ENCODE results near the gene POLE4. TPM values are rescaled to one million over a fixed set of nuclear protein-coding genes. Genes with fewer than 3 reads are reported as not detected.

POLE4 gene
- polyA plus RNA-seq, 2 donors: 21.3 to 30.9 TPM

DNA sequence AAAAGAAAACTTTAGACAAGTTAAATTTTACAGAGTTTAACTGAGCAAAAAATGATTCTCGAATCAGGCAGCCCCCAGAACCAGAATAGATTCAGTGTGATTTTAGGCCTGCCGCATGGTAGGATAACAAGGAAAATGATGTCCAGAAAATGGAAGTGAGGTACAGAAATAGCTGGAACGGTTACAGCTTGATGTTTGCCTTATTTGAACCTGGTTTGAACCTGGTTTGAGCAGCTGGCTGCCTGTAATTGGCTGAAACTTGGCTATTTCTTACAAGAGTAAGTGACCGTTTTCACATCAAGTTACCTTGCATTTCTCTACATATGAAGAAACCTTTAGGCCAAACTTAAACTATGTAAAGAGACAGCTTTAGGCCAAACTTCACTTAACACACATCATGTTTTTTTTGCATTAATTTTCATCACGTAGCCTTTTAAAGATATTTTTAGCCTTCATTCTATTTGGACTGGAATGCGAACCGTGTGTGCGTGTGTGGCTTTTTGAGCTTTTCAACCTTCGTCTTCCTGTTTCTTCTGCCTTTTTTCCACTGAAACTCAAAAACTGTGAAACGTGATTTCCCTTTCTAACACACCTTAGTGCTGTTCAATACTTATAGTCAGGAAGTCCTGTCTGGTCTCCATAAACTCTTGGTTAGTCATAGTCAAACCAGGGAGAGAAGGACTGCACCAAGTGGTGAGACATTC is 4.5 kb upstream of the POLE4 start:
- H3K4me1 ChIP-seq (ENCODE audit: control insufficient read depth in 2 of 2, insufficient read depth in 2 of 2, low read length in 1 of 2): peaks cover 0 to 3% of the 10 kb centered on the region in 2 donors
- WGBS, 2 donors: 83 to 89% methylated on average over 10 of the region's 10 CpGs
- no peaks in the 10 kb centered on the region for H3K27me3 ChIP-seq (ENCODE audit: control insufficient read depth in 1 of 2, insufficient read depth in 2 of 2, low read length in 2 of 2)
- H3K9me3 ChIP-seq (ENCODE audit: control insufficient read depth in 2 of 2, insufficient read depth in 1 of 2, low read depth in 1 of 2, low read length in 1 of 2): peaks cover 0 to 3% of the 10 kb centered on the region in 2 donors
- H3K4me3 ChIP-seq (ENCODE audit: low read depth in 1 of 2, low read length in 2 of 2): no peak overlapping the region
- H3K27ac ChIP-seq (ENCODE audit: low read depth in 2 of 2, low read length in 1 of 2): no peak overlapping the region
- H3K36me3 ChIP-seq (ENCODE audit: control insufficient read depth in 2 of 2, insufficient read depth in 2 of 2, low read length in 1 of 2): no peaks in the 10 kb centered on the region

- Histone ChIP-seq H3K36me3 (ENCODE audit: control insufficient read depth in 2 of 2, insufficient read depth in 2 of 2, low read length in 1 of 2) (no peaks in the 10 kb centered on the region), H3K27ac (ENCODE audit: low read depth in 2 of 2, low read length in 1 of 2) (no peak overlapping the region), H3K27me3 (ENCODE audit: control insufficient read depth in 1 of 2, insufficient read depth in 2 of 2, low read length in 2 of 2) (no peaks in the 10 kb centered on the region), H3K4me1 (ENCODE audit: control insufficient read depth in 2 of 2, insufficient read depth in 2 of 2, low read length in 1 of 2) (peaks cover 4 to 9% of the 10 kb centered on the region in 2 donors), H3K4me3 (ENCODE audit: low read depth in 1 of 2, low read length in 2 of 2) (no peak overlapping the region), H3K9me3 (ENCODE audit: control insufficient read depth in 2 of 2, insufficient read depth in 1 of 2, low read depth in 1 of 2, low read length in 1 of 2) (peaks cover 0 to 3% of the 10 kb centered on the region in 2 donors)
- WGBS, 2 donors: 77 to 78% methylated on average over 4 of the region's 4 CpGs
Observed at GRCh38 chr2:74954500-74954874, 4.0 kb upstream of the POLE4 start.

DNA sequence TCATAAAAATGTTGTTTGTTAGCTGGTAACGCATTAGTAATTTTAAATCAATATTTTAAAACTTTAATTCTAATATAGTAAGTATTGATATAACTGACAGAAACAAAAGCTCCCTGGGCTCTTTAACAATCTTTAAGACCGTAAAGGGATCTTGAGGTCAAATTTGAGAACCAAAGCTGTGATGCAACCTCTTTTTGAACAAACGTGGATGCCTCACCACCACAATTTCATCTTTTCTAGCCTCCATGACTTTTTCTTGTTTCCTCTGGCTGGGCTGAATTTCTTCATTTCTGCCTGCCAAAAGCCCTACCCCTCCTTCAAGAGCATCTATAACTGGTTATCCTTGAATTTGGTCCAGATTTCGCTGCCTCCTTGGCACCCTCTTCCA is 563 bp upstream of the POLE4 start:
- Histone ChIP-seq H3K9me3 (ENCODE audit: control insufficient read depth in 2 of 2, insufficient read depth in 1 of 2, low read depth in 1 of 2, low read length in 1 of 2) (no peaks in the 10 kb centered on the region), H3K4me1 (ENCODE audit: control insufficient read depth in 2 of 2, insufficient read depth in 2 of 2, low read length in 1 of 2) (peaks cover 4 to 9% of the 10 kb centered on the region in 2 donors), H3K36me3 (ENCODE audit: control insufficient read depth in 2 of 2, insufficient read depth in 2 of 2, low read length in 1 of 2) (no peaks in the 10 kb centered on the region), H3K27ac (ENCODE audit: low read depth in 2 of 2, low read length in 1 of 2) (peak overlapping the region; percentile 93 to 97), H3K27me3 (ENCODE audit: control insufficient read depth in 1 of 2, insufficient read depth in 2 of 2, low read length in 2 of 2) (no peaks in the 10 kb centered on the region), H3K4me3 (ENCODE audit: low read depth in 1 of 2, low read length in 2 of 2) (peak overlapping the region; percentile 66 to 86)
- 59 to 60% methylated on average over 4 of the region's 4 CpGs for WGBS, 2 donors

- WGBS, 2 donors: 84 to 85% methylated on average over 10 of the region's 10 CpGs
- Histone ChIP-seq H3K4me1 (ENCODE audit: control insufficient read depth in 2 of 2, insufficient read depth in 2 of 2, low read length in 1 of 2) (peaks cover 4 to 9% of the 10 kb centered on the region in 2 donors), H3K27me3 (ENCODE audit: control insufficient read depth in 1 of 2, insufficient read depth in 2 of 2, low read length in 2 of 2) (no peaks in the 10 kb centered on the region), H3K4me3 (ENCODE audit: low read depth in 1 of 2, low read length in 2 of 2) (peak overlapping the region; percentile 66 to 86), H3K27ac (ENCODE audit: low read depth in 2 of 2, low read length in 1 of 2) (peak overlapping the region; percentile 93 to 97), H3K9me3 (ENCODE audit: control insufficient read depth in 2 of 2, insufficient read depth in 1 of 2, low read depth in 1 of 2, low read length in 1 of 2) (no peaks in the 10 kb centered on the region), H3K36me3 (ENCODE audit: control insufficient read depth in 2 of 2, insufficient read depth in 2 of 2, low read length in 1 of 2) (no peaks in the 10 kb centered on the region)
Observed at GRCh38 chr2:74959106-74959751, 786 bp downstream of the POLE4 start.

- WGBS, 2 donors: 83 to 85% methylated on average over 1 of the region's 1 CpG
- Histone ChIP-seq H3K9me3 (ENCODE audit: control insufficient read depth in 2 of 2, insufficient read depth in 1 of 2, low read depth in 1 of 2, low read length in 1 of 2) (no peaks in the 10 kb centered on the region), H3K27me3 (ENCODE audit: control insufficient read depth in 1 of 2, insufficient read depth in 2 of 2, low read length in 2 of 2) (no peaks in the 10 kb centered on the region), H3K36me3 (ENCODE audit: control insufficient read depth in 2 of 2, insufficient read depth in 2 of 2, low read length in 1 of 2) (no peaks in the 10 kb centered on the region), H3K4me3 (ENCODE audit: low read depth in 1 of 2, low read length in 2 of 2) (no peak overlapping the region), H3K27ac (ENCODE audit: low read depth in 2 of 2, low read length in 1 of 2) (no peak overlapping the region), H3K4me1 (ENCODE audit: control insufficient read depth in 2 of 2, insufficient read depth in 2 of 2, low read length in 1 of 2) (no peaks in the 10 kb centered on the region)
Observed at GRCh38 chr2:74966887-74967286, 8.4 kb downstream of the POLE4 start.

DNA sequence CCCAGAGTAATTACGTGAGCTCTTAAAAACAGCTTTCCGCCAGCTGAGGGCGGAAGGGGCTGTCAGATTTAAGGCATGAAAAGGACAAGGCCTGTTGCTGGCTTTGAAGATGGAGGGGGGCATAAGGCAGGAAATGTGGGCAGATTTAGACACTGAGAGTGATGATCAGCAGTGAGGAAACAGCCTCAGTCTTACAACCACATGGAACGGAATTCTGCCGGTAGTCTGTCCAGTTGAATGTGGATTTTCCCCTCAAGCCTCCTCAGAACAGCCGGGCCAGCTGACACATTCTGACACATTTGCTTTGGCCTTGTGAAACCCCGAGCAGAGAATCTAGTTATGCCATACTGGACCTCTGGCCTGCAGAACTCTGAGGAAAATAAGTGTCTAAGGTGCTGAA is 16.6 kb downstream of the POLE4 start:
- no peak overlapping the region for H3K27ac ChIP-seq (ENCODE audit: low read depth in 2 of 2, low read length in 1 of 2)
- no peaks in the 10 kb centered on the region for H3K27me3 ChIP-seq (ENCODE audit: control insufficient read depth in 1 of 2, insufficient read depth in 2 of 2, low read length in 2 of 2)
- no peaks in the 10 kb centered on the region for H3K9me3 ChIP-seq (ENCODE audit: control insufficient read depth in 2 of 2, insufficient read depth in 1 of 2, low read depth in 1 of 2, low read length in 1 of 2)
- H3K4me1 ChIP-seq (ENCODE audit: control insufficient read depth in 2 of 2, insufficient read depth in 2 of 2, low read length in 1 of 2): no peaks in the 10 kb centered on the region
- WGBS, 2 donors: 82 to 91% methylated on average over 7 of the region's 7 CpGs
- no peak overlapping the region for H3K4me3 ChIP-seq (ENCODE audit: low read depth in 1 of 2, low read length in 2 of 2)
- H3K36me3 ChIP-seq (ENCODE audit: control insufficient read depth in 2 of 2, insufficient read depth in 2 of 2, low read length in 1 of 2): no peaks in the 10 kb centered on the region

DNA sequence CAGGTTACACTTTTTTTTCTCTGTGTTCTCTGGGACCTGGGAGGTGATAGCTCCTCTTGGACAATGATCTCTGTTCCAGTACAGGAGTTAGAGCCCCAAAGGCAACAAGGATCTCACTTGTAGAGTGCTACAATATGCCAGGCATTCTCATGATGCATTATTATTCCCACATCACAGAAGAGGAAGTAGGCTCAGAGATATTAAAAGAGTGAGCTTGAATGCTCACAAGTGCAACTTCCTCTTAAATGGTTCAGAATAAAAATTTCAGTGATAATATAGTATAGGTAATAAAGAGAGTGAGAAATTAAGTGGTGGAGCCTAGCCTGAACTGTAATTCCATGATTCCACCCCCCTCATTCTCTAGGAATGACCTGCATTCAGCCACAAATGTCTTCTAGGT is 21.4 kb downstream of the POLE4 start:
- Histone ChIP-seq H3K27ac (ENCODE audit: low read depth in 2 of 2, low read length in 1 of 2) (no peak overlapping the region), H3K36me3 (ENCODE audit: control insufficient read depth in 2 of 2, insufficient read depth in 2 of 2, low read length in 1 of 2) (no peaks in the 10 kb centered on the region), H3K9me3 (ENCODE audit: control insufficient read depth in 2 of 2, insufficient read depth in 1 of 2, low read depth in 1 of 2, low read length in 1 of 2) (no peaks in the 10 kb centered on the region), H3K27me3 (ENCODE audit: control insufficient read depth in 1 of 2, insufficient read depth in 2 of 2, low read length in 2 of 2) (no peaks in the 10 kb centered on the region), H3K4me3 (ENCODE audit: low read depth in 1 of 2, low read length in 2 of 2) (no peak overlapping the region), H3K4me1 (ENCODE audit: control insufficient read depth in 2 of 2, insufficient read depth in 2 of 2, low read length in 1 of 2) (no peaks in the 10 kb centered on the region)

GRCh38 chr2:74982577-74982976 is 24.1 kb downstream of the POLE4 start:
- Histone ChIP-seq H3K36me3 (ENCODE audit: control insufficient read depth in 2 of 2, insufficient read depth in 2 of 2, low read length in 1 of 2) (no peaks in the 10 kb centered on the region), H3K4me1 (ENCODE audit: control insufficient read depth in 2 of 2, insufficient read depth in 2 of 2, low read length in 1 of 2) (no peaks in the 10 kb centered on the region), H3K4me3 (ENCODE audit: low read depth in 1 of 2, low read length in 2 of 2) (no peak overlapping the region), H3K27me3 (ENCODE audit: control insufficient read depth in 1 of 2, insufficient read depth in 2 of 2, low read length in 2 of 2) (no peaks in the 10 kb centered on the region), H3K9me3 (ENCODE audit: control insufficient read depth in 2 of 2, insufficient read depth in 1 of 2, low read depth in 1 of 2, low read length in 1 of 2) (peaks cover 0 to 3% of the 10 kb centered on the region in 2 donors), H3K27ac (ENCODE audit: low read depth in 2 of 2, low read length in 1 of 2) (no peak overlapping the region)
- 66 to 77% methylated on average over 3 of the region's 3 CpGs for WGBS, 2 donors

- no peak overlapping the region for H3K4me3 ChIP-seq (ENCODE audit: low read depth in 1 of 2, low read length in 2 of 2)
- no peaks in the 10 kb centered on the region for H3K36me3 ChIP-seq (ENCODE audit: control insufficient read depth in 2 of 2, insufficient read depth in 2 of 2, low read length in 1 of 2)
- WGBS, 2 donors: 91 to 93% methylated on average over 5 of the region's 5 CpGs
- peaks cover 0 to 3% of the 10 kb centered on the region in 2 donors for H3K9me3 ChIP-seq (ENCODE audit: control insufficient read depth in 2 of 2, insufficient read depth in 1 of 2, low read depth in 1 of 2, low read length in 1 of 2)
- H3K4me1 ChIP-seq (ENCODE audit: control insufficient read depth in 2 of 2, insufficient read depth in 2 of 2, low read length in 1 of 2): no peaks in the 10 kb centered on the region
- H3K27ac ChIP-seq (ENCODE audit: low read depth in 2 of 2, low read length in 1 of 2): no peak overlapping the region
- no peaks in the 10 kb centered on the region for H3K27me3 ChIP-seq (ENCODE audit: control insufficient read depth in 1 of 2, insufficient read depth in 2 of 2, low read length in 2 of 2)
Observed at GRCh38 chr2:74983631-74984392, 25.4 kb downstream of the POLE4 start.

All from esophagus (tissue), 2 donors.